HG02870 (cell line): Measurements from ENCODE around the gene TYMP.

ENCODE experiments used
- ATAC-seq: cut with Tn5 transposase; IDR thresholded peaks from one replicate; pipeline ENCODE4 v1.9.1; 2021; ENCODE audit warnings: mild to moderate bottlenecking, moderate library complexity; ENCODE audit not compliant: unreplicated experiment

The TYMP gene

GRCh38 chr22:50506611-50507420 is 23.0 kb downstream of the TYMP start:
- no peak for ATAC-seq

DNA sequence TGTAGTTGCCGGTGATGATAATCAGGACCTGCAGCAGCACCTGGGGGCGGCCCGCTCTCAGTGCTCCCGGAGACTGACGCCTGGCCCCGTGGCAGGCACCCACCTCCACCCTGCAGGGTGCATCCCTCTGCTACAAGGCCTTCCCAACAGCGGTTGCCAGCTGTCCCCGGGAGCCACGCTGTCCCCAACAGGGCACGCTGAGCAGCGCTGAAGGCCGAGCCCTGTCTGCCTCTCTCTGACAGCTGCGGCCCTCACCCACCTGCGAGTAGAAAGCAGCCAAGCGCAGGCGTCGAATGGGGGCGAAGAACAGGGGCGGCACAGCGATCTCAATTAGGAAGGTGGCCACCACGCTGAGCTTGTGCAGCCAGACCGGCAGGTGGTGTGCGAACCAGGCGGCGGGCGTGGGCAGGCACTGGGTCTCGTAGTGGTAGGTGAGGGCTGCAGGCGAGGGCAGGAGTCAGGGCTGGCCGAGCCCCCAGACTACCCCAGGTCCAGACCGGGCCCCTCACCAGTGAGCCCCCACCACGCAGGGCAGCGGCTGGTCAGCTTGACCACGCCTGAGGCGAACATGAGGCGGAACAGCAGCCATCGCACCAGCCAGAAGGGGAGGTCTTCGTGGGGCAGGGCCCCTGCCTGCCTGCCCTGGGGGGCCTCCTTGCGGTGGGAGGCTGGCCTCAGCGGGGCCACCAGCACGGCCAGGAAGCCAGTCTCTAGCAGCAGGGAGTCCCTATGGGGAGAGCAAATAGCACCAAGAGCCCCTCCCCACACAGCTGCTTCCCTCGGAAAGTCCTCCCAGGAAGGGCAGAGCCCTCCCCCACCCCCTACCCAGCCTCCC is 23.8 kb downstream of the TYMP start:
- ATAC-seq, result no peak

DNA sequence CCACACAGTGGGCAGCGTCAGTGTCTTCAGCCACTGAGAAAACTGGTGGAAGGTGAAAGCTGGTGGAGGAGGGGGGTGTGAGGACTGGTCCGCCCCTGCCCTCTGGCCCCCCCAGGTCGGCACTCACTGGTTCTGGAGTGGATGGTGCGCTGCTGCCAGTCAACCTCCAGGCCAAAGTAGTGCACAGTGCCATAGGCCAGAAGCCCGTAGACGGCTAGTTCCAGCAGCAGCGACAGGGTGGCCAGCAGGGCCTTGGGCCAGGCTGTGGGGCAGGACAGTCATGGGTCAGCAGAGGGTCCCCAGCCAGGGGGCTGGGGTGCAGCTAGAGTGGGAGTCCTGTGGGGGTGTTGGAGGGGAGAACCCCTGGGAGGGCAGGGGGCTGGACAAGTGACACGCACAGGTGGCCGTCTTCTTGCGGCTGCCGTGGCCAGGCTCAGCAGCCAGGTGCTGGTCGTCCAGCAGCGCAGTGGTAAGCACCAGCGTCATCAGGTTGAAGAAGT is 24.5 kb downstream of the TYMP start:
- ATAC-seq, result no peak

GRCh38 chr22:50504369-50505211 is 25.2 kb downstream of the TYMP start:
- no peak for ATAC-seq

DNA sequence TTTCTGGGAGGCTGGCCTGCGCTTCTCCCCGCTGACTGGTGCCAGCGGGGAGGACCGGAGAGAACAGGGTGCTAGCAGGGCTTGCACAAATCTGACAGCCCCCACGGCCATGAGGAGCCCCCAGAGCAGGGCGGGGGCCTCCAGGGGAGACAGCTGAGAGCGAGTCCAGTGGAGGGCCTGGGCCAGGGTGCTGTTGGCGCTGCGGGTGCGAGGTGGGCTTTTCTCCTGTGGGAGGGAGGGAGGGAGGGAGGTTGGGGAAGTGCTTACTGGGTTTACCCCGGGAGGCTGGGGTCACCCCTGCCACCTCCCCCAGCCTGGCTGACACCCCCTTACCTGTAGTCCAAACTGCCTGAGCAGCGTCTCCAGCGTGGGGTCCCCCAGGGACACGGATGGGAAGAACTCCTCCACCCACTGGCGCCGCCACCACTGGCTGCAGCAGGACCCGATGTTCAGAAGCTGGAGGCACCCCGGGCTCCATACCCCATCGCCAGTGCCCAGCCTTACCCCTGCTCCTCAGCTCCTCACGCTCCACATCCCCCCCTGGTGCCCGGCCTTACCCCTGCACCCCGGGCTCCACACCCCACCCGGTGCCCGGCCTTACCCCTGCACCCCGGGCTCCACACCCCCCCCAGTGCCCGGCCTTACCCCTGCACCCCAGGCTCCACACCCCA is 26.2 kb downstream of the TYMP start:
- no peak for ATAC-seq

DNA sequence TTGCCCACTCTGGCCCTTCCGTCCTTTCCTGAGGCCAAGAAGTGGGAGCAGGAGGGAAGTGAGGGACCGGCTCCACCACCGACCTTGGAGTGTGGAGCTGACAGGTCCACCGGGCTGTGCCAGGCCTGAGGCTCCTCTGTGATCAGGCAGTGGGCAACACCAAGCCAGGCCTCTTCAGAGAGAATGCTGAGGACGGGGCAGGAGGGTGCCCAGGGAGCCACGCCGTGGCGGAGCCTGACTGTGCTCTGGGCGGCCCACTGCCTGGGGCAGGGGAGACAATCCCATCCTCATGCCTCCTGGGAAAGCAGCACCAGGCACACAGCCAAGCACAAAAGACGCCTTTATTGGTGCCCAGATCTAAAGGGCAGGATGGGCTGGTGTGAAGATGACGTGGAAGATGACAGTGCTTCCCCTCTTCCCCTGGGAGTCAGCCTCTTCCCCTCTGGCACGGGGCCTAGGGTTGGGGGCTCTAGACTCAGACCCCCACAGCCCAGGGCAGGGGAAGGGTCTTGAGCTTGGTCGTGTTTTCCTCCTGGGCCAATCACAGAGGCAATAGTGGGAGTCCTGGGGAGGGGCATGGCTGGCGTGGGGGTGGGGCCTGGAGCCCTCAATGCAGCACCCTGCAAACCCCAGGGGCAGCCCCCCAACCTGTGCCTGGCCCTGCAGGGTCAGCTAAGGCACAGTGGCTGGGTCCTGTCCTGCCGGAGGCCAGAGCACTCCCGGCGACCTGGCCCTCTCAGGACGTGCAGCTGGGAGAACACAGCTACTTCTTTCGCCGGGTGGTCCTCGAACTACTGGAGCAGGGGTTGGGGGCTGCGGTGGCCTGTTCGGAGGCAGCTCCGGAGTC is 27.0 kb downstream of the TYMP start:
- no peak for ATAC-seq

DNA sequence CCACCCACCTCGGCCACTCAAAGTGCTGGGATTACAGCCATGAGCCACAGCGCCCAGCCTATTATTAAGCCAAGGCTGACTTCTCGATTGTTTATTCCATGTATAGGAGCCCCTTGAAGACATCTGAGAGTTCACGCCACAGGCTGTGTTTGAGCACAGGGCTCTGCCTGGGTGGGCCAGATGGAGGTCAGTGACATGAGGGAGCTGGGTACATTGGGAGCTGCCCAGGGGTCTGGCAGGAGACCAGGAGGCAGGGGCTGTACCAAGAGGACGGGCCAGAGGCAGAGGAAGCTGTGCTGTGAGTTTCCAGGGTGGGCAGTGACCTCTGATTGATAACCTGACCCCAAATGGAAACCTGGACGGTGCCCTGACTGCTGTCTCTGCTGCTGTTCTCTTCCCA is 27.7 kb downstream of the TYMP start:
- ATAC-seq, result no peak

GRCh38 chr22:50500452-50500851 is 29.4 kb downstream of the TYMP start:
- ATAC-seq, result no peak

GRCh38 chr22:50498322-50498890 is 31.4 kb downstream of the TYMP start:
- ATAC-seq, result no peak

GRCh38 chr22:50497093-50497492 is 32.7 kb downstream of the TYMP start:
- no peak for ATAC-seq

- no peak for ATAC-seq
Measured at GRCh38 chr22:50490531-50491308, 39.1 kb downstream of the TYMP start.

DNA sequence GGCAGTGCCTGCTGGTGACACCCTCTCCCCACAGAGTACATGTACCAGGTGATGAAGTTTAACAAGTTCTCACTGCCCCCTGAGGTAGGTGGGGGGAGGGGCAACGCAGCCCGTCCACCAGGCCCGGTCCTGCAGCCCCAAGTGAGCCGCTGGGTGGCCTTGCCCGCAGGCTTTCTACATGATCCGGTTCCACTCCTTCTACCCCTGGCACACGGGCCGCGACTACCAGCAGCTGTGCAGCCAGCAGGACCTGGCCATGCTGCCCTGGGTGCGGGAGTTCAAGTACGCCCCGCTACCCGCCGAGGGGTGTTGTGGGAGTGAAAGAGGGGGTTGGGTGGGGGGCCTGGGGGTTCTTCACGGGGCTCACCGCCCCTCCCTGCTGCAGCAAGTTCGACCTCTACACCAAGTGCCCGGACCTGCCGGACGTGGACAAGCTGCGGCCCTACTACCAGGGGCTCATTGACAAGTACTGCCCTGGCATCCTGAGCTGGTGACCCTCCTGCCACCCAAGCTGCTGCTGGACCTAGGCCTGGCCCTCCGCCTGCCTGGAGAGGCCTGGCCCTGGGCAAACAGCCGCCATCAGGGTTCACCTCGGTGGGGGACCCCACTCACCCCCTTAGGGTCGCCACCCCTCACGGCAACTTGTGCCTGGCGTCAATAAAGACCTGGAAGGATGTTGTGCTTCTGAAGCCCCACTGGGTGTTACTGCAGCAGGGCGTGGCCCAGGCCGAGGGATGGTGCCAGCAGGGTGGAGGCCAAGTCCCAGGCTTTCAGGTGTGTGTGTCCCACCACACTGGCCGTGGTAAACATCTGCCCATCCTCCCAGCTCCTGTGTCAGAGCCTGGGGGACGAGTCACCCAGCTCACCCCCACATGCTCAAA is 40.2 kb downstream of the TYMP start:
- ATAC-seq, result no peak

DNA sequence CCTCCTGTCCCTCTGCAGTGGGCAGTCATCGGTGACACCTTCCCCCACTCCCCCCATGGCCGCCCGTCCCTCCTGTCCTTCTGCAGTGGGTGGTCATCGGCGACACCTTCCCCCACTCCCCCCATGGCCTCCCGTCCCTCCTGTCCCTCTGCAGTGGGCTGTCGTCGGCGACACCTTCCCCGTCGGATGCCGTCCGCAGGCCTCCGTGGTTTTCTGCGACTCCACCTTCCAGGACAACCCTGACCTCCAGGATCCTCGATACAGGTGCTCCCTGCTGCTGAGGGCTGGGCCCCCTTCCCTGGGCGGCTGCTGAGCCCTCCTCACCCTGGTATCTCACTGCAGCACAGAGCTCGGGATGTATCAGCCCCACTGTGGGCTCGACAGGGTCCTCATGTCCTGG is 40.9 kb downstream of the TYMP start:
- ATAC-seq, result no peak

DNA sequence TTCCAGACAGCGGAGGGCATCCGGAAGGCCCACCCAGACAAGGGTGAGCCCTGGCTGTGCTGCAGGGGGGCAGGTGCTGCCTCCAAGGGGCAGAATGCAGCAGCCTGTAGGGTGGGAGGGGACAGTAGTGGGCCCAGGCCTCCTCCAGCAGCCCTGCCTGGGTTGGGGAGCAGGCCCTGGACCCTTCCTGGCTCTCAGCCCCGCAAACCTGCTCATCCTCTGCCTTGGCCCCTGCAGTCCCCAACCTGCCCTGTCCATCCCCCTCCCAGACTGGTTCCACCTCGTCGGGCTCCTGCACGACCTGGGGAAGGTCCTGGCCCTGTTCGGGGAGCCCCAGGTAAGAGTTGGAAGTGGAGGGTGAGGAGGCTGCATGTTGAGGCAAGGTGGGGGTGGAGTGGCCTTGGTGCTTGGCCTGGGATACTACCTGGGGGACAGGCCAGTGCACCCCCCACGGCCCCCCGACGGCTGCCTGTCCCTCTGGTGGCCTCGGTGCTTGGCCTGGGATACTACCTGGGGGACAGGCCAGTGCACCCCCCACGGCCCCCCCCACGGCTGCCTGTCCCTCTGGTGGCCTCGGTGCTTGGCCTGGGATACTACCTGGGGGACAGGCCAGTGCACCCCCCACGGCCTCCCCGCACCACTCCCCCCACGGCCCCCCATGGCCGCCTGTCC is 41.7 kb downstream of the TYMP start:
- no peak for ATAC-seq

GRCh38 chr22:50487290-50488005 is 42.4 kb downstream of the TYMP start:
- no peak for ATAC-seq

DNA sequence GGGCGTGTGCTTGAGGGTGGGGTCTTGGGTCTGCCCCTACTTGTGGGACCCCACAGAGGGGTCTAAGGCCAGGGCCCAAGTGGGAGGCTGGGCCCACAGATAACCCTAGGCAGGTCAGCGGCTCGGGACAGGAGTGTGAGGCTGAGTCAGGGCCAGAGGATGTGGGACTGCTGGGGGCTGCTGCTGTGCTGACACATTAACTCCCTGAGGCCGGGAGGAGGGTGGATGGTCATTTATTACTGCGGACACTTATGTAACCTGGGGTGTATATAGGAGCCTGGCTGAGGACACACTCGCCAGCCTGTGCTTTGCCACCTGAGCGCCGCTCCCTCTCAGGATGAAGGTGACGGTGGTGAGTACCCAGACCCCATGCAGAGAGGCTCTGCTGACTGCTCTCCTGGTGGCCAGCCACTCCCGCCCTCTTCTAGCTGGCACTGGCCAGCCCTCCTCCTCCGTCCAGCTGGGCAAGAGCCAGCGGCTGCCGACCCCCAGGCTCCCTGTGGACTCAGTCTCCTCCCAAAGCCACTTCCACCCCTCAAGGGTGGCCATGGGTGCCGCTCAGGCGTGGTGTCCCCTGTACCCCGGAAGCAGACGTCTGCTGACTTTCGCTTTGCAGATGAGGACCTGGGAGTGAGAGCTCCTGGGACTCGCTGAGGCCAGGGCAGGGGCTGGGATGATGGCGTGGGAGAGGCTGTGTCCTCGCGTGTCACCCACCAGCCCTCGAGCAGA is 43.1 kb downstream of the TYMP start, which contains the start of gene MIOX:
Gene MIOX (plus strand): TSS at position 299 of the 729 bp plus-strand sequence. CDS start 39 bp downstream, at position 338.
- no peak for ATAC-seq
